Stimulated activated naive B cell treated with anti-CD40 and anti-IgM and Interleukin-4, amounts not matched to agents 10 μg/mL and 1 μg/mL and 100 μg/mL, for 72 hours (primary cell): ENCODE results near the gene VAC14.
A peak's percentile ranks its signal among the peaks of the same experiment; 100 is the strongest.
"Not testable (repeated sequence)": the region's sequence is repeated elsewhere in the genome, so short reads cannot be mapped to it uniquely, and the experiment has no call there.

Experiments
- ATAC-seq, 2 donors: fragments of 150-1000 bp; cut with Tn5 transposase; replicated peaks; 2 replicates each; pipeline ENCODE4 v1.10.0; 2021; ENCODE audit warnings: moderate library complexity in 1 of 2
- DNase-seq: peaks from one replicate; pipeline ENCODE4 v3.0.0; 2021
- H3K27ac Mint-ChIP-seq: one replicate; pipeline ENCODE4 v1.8.0; 2022; ENCODE audit warnings: mild to moderate bottlenecking, mixed read lengths
- H3K27me3 Mint-ChIP-seq, 2 donors: one replicate each; pipeline ENCODE4 v1.8.0; 2022; ENCODE audit warnings: mixed read lengths in 2 of 2
- H3K36me3 Mint-ChIP-seq, 2 donors: one replicate each; pipeline ENCODE4 v1.8.0; 2022; ENCODE audit warnings: mixed read lengths in 2 of 2, mild to moderate bottlenecking in 1 of 2
- H3K4me1 Mint-ChIP-seq, 2 donors: one replicate each; pipeline ENCODE4 v1.8.0; 2022; ENCODE audit warnings: mixed read lengths in 2 of 2, mild to moderate bottlenecking in 1 of 2
- H3K4me3 Mint-ChIP-seq, 2 donors: one replicate each; pipeline ENCODE4 v1.8.0; 2022; ENCODE audit warnings: mild to moderate bottlenecking in 2 of 2, mixed read lengths in 2 of 2, moderate library complexity in 1 of 2
- H3K9me3 Mint-ChIP-seq, 2 donors: one replicate each; pipeline ENCODE4 v1.8.0; 2022; ENCODE audit warnings: mixed read lengths in 2 of 2, mild to moderate bottlenecking in 1 of 2

Gene VAC14

GRCh38 chr16:70749006-70749678 lies 51.8 kb downstream of the VAC14 start:
- H3K9me3 Mint-ChIP-seq = no peaks in the 10 kb centered on the region
- no peak for ATAC-seq
- peaks cover 14 to 27% of the 10 kb centered on the region in 2 donors for H3K4me1 Mint-ChIP-seq
- H3K36me3 Mint-ChIP-seq = peaks cover 50 to 62% of the 10 kb centered on the region in 2 donors
- no peak for DNase-seq
- H3K27ac Mint-ChIP-seq = no peak overlapping the region
- H3K27me3 Mint-ChIP-seq = no peaks in the 10 kb centered on the region
- H3K4me3 Mint-ChIP-seq = no peak overlapping the region

DNA sequence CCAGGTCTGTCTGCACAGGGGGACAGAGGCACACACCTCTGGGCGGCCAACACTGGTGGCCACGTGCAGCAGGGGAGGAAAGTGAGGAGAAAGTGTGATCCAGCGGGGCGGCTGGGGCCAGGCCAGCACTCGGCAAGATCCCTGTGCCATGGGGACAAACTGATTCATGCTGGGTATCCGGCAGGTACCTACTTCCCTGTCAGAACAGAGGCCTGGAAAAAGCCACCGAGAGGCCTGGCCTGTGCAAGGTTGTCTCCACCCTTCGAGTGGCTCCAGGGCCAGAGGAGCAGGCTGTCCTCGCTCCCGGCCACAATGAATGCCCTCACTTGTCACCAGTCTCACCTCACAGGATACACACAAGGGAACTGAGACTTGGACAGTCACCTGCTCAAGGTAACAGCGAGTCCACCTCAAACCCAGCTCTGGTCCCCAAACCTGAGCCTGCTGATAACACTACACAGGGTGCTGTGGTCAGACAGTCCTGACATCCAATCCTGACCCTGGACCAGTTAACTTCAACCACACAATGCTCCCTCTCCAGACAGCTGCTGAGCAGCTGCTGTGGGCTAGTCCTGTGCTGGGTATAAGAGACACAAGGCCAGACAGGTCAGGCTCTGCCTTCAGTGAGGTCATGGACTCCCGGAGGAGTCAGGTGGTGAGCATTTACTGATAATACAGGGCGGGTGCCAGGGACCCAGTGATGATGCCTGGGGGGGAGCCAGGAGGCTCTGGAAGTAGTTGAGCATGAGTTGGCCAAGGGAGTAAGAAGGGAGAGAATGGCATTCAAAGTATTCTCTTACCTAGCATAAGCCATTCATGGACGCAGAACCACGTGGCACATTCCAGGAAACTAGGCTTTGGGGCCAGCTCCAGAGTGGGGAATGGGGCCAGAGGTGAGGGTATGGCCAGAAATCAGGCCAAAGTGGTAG lies 53.0 kb downstream of the VAC14 start:
- peaks cover 5 to 6% of the 10 kb centered on the region in 2 donors for H3K9me3 Mint-ChIP-seq
- H3K27me3 Mint-ChIP-seq = no peaks in the 10 kb centered on the region
- DNase-seq (no peak), ATAC-seq (no peak)
- H3K27ac Mint-ChIP-seq = peak overlapping the region; percentile 11
- H3K4me1 Mint-ChIP-seq = peaks cover 14 to 27% of the 10 kb centered on the region in 2 donors
- no peak overlapping the region for H3K4me3 Mint-ChIP-seq
- peaks cover 59 to 72% of the 10 kb centered on the region in 2 donors for H3K36me3 Mint-ChIP-seq

DNA sequence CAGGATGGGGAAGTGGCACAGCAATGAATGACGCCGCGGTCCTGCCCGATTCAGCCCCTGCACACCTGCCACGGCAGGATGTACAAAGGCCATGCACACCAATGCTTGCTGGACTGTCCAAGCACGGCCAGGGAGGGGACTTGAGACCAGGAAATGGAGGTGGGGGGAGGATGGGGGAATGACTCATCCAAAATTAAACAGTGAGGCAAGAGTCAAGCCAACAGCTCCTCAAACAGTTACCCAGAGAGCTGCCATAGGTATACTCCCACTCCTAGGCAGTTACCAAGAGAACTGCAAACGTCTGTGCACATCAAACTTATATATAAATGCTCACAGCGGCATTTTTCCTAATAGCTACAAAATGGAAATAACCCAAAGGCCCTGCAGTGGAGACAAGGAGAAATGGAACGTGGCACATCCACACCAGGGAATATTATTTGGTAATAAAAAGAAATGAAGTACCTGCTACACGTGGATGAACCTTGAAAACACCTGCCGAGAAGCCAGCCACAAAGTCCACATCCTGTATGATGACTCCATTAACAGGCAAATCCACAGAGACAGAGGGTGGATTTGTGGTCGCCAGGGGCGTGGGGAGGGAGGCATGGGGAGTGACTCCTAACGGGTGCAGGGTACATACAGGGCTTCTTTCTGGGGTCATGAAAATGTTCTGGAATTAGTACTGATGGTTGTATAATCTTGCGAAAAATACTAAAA lies 54.1 kb downstream of the VAC14 start:
- Mint-ChIP-seq H3K27me3 (no peaks in the 10 kb centered on the region), H3K27ac (peak overlapping the region; percentile 38)

DNA sequence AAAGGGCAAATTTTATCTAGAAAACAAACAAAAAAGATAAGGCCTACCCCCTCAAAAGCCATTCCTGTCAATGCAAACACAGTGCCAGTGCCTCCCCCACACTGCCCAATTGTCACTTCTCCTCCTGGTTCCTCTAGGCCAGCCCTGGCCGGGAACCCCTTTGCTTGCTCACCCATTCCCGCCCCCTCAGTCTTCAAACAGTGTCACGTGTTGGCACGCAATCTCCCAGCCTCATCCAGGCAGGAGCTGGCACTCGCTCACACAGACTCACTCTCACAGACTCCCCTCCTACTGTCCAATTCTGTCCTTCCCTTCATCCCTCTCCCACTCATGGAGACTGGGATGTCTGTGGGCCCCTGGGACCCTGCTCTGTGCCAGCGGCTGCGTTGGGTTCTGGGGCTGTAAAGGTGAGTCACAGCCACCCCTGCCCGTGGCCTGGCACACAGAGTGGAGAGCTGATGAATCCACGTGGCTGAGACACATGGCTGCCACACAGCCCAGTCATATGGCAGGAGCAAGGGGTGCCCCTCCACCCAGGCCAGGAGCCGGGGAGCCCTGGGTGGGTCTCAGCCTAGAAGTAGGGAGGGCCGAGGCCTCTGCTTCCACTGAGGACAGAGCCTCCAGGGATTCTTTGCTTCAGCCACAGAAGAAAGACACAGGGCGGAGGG lies 54.8 kb downstream of the VAC14 start:
- DNase-seq = no peak
- peak overlapping the region in 1 of 2 donors; percentile 48 for H3K4me3 Mint-ChIP-seq
- peak overlapping the region; percentile 38 for H3K27ac Mint-ChIP-seq
- H3K4me1 Mint-ChIP-seq = peaks cover 18 to 32% of the 10 kb centered on the region in 2 donors
- H3K9me3 Mint-ChIP-seq = peaks cover 5 to 6% of the 10 kb centered on the region in 2 donors
- H3K36me3 Mint-ChIP-seq = peaks cover 62 to 73% of the 10 kb centered on the region in 2 donors
- ATAC-seq = peak; percentile 41 to 51
- H3K27me3 Mint-ChIP-seq = no peaks in the 10 kb centered on the region

More for the DNA sequence above, 54.1 kb downstream of the VAC14 start:
- Mint-ChIP-seq H3K4me3 (peak overlapping the region in 1 of 2 donors; percentile 48), H3K4me1 (peaks cover 14 to 27% of the 10 kb centered on the region in 2 donors), H3K9me3 (peaks cover 5 to 6% of the 10 kb centered on the region in 2 donors), H3K36me3 (peaks cover 60 to 70% of the 10 kb centered on the region in 2 donors)
- ATAC-seq (peak; percentile 80 to 84), DNase-seq (no peak)

DNA sequence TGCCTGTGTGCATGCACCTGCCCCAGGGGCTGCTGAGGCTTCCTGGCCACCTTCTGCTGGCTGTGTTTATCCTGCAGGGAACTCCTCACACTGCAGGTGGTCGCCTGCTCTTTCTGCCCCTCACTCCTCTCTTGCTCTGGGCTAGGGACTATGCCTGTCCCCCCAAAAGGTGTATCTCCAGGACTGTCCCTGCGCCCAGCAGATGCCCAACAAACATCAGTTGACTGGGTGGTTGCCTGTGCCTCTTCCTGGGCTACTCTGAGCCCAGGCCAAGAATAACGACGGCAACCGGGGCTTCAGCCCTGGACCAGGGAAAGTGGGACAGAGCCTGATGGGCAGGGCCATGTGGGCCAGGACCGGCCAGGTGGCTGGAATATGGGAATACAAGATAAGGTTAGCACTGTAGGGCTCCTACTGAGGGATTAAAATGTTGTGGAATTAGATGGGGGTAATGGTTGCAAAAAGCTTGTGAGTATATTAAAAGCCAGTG lies 55.4 kb downstream of the VAC14 start:
- Mint-ChIP-seq H3K27ac (peak overlapping the region; percentile 42), H3K4me1 (peaks cover 24 to 38% of the 10 kb centered on the region in 2 donors), H3K36me3 (peaks cover 64 to 75% of the 10 kb centered on the region in 2 donors), H3K9me3 (peaks cover 5 to 6% of the 10 kb centered on the region in 2 donors), H3K27me3 (no peaks in the 10 kb centered on the region), H3K4me3 (no peak overlapping the region)
- no peak for ATAC-seq
- no peak for DNase-seq

DNA sequence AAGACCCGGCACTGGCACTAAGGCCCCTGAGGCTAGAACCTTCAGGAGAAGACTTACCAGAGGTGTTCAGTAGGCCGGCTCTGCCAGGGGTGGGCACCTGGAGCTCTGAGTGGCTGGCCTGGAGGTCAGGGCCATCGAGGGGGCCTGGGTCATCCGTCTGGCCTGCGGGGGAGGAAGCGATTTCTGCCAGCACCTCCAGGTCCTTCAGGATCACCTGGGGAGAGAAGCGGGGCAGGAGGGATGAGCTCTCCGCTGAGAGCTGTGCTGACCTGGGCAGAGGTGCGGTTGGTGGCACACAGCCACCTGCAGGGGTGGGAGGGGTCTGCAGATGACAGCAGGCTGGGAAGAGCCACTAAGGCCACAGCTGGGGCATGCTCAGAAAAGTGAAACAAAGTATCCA lies 56.6 kb downstream of the VAC14 start:
- H3K27ac Mint-ChIP-seq = peak overlapping the region; percentile 7
- peaks cover 27 to 40% of the 10 kb centered on the region in 2 donors for H3K4me1 Mint-ChIP-seq
- H3K36me3 Mint-ChIP-seq = peaks cover 58 to 78% of the 10 kb centered on the region in 2 donors
- DNase-seq (no peak), ATAC-seq (no peak)
- no peak overlapping the region for H3K4me3 Mint-ChIP-seq
- no peaks in the 10 kb centered on the region for H3K27me3 Mint-ChIP-seq
- peaks cover 5 to 6% of the 10 kb centered on the region in 2 donors for H3K9me3 Mint-ChIP-seq

- H3K27me3 Mint-ChIP-seq = no peaks in the 10 kb centered on the region
- no peak overlapping the region for H3K4me3 Mint-ChIP-seq
- no peak for ATAC-seq
- peaks cover 31 to 46% of the 10 kb centered on the region in 2 donors for H3K4me1 Mint-ChIP-seq
- H3K9me3 Mint-ChIP-seq = peaks cover 5 to 6% of the 10 kb centered on the region in 2 donors
- H3K36me3 Mint-ChIP-seq = peaks cover 57 to 78% of the 10 kb centered on the region in 2 donors
- H3K27ac Mint-ChIP-seq = no peak overlapping the region
- DNase-seq = no peak
Measured at GRCh38 chr16:70743791-70744190, 57.2 kb downstream of the VAC14 start.

DNA sequence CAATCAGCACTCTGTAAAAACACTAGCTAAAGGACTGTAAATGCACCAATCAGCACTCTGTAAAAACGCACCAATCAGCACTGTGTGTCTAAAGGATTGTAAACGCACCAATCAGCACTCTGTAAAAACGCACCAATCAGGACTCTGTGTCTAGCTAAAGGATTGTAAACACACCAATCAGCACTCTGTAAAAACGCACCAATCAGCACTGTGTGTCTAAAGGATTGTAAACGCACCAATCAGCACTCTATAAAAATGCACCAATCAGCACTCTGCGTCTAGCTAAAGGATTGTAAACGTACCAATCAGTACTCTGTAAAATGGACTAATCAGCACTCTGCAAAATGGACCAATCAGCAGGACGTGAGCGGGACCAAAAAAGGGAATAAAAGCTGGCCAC lies 58.0 kb downstream of the VAC14 start:
- not testable (repeated sequence) for H3K4me3 Mint-ChIP-seq, H3K27ac Mint-ChIP-seq, H3K27me3 Mint-ChIP-seq, DNase-seq, H3K9me3 Mint-ChIP-seq, ATAC-seq
- peaks cover 37 to 54% of the 10 kb centered on the region in 2 donors for H3K4me1 Mint-ChIP-seq
- peaks cover 61 to 78% of the 10 kb centered on the region in 2 donors for H3K36me3 Mint-ChIP-seq

- Mint-ChIP-seq H3K4me1 (peaks cover 40 to 57% of the 10 kb centered on the region in 2 donors), H3K9me3 (peaks cover 5 to 6% of the 10 kb centered on the region in 2 donors), H3K27me3 (no peaks in the 10 kb centered on the region), H3K27ac (peak overlapping the region; percentile 42), H3K4me3 (no peak overlapping the region), H3K36me3 (peaks cover 62 to 83% of the 10 kb centered on the region in 2 donors)
- ATAC-seq (no peak), DNase-seq (no peak)
Measured at GRCh38 chr16:70741783-70742125, 59.2 kb downstream of the VAC14 start.

DNA sequence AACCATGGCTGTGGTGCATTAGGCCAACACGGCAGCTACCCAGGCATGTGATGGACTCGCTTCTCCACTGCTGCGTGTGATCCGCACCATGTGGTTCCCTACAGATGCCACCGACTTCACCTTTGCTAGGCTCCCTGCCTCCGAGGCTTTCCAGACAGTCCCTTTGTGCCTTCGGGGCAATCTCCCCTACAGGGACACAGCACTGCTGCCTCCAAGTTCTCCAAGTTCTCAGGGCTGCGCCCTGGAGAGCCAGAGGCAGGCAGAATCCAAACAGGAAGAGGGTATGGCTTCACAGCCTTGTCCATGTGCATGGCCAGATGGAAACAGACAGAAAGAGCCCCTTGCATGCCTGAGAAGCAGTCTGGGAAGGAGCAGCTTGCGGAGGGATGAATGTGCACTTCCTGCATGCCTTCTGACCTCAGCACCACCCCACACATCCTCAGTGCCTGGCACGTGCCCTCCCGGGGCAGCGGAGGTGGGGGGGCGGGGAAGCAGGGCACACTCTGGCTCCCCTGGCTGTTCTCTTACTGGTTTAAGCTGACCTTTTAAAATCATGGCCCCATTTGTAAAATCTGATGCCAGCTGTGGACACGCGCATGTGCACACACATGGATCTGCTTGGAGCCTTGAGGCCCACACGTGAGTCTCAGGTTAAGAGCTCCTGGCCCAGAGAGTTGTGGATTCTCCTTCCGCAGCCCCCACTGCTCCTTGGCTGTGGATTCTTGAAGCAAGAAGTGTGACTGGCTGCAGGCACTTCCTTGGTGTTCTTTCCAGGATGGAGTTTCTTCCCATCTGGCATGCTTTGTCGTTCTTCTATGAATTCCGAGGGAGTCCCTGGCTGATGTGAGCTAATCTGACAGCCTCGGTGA lies 59.8 kb downstream of the VAC14 start:
- H3K4me3 Mint-ChIP-seq = no peak overlapping the region
- H3K27me3 Mint-ChIP-seq = no peaks in the 10 kb centered on the region
- H3K36me3 Mint-ChIP-seq = peaks cover 57 to 78% of the 10 kb centered on the region in 2 donors
- ATAC-seq (no peak), DNase-seq (no peak)
- H3K4me1 Mint-ChIP-seq = peaks cover 36 to 52% of the 10 kb centered on the region in 2 donors
- peak overlapping the region; percentile 42 for H3K27ac Mint-ChIP-seq
- peaks cover 5 to 6% of the 10 kb centered on the region in 2 donors for H3K9me3 Mint-ChIP-seq

DNA sequence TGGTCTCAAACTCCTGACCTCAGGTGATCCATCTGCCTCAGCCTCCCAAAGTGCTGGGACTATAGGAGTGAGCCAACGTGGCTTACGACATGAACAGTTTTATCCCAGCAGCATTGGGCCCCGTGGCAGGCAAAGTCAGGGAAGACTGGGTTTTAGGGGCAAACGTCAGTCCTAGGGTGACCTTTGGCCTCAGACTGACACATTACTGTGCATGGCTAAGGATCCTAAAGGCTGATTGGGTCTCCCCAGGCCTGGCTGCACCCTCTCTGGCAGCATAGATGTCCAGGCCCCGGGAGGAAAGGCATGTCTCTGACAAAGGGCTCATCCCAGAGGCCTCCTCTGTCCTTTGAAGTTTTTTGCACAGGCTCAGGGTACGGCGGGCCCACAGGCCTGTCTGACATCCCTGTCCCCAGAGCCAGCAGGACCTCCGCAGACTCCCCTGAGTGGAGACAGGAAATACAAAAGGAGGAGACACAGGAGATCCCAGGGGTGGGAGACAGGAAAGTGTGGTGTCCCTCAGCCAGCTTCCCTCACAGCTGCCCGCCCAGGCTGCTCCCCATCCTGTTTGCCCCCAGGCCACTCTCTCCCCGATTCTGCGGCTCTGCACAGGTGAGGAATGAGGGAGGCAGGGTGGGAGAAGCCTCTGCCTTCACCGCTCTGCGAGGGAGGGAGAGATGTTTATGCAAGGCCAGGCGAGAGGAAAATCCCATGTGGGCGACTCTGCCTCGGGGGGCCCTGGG lies 60.6 kb downstream of the VAC14 start:
- ATAC-seq (no peak), DNase-seq (no peak)
- H3K27ac Mint-ChIP-seq = peak overlapping the region; percentile 81
- H3K4me3 Mint-ChIP-seq = no peak overlapping the region
- H3K9me3 Mint-ChIP-seq = peaks cover 5 to 6% of the 10 kb centered on the region in 2 donors
- H3K4me1 Mint-ChIP-seq = peaks cover 32 to 45% of the 10 kb centered on the region in 2 donors
- H3K27me3 Mint-ChIP-seq = no peaks in the 10 kb centered on the region
- peaks cover 56 to 78% of the 10 kb centered on the region in 2 donors for H3K36me3 Mint-ChIP-seq

- H3K4me3 Mint-ChIP-seq = peak overlapping the region in 1 of 2 donors; percentile 54
- peak overlapping the region; percentile 99 for H3K27ac Mint-ChIP-seq
- no peak for ATAC-seq
- no peak for DNase-seq
- peaks cover 34 to 45% of the 10 kb centered on the region in 2 donors for H3K4me1 Mint-ChIP-seq
- no peaks in the 10 kb centered on the region for H3K27me3 Mint-ChIP-seq
- H3K36me3 Mint-ChIP-seq = peaks cover 53 to 79% of the 10 kb centered on the region in 2 donors
- H3K9me3 Mint-ChIP-seq = peaks cover 5 to 6% of the 10 kb centered on the region in 2 donors
Measured at GRCh38 chr16:70739389-70739788, 61.6 kb downstream of the VAC14 start.
